NCI-H2196 treated with DMSO at 0.1 percent for 48 hours (cell line): ENCODE measurements around the gene PPP2R5C.

Source experiments
- DNase-seq: peaks from one replicate; lab custom pipeline; 2025; ENCODE audit not compliant: unreplicated experiment; lab: John Stamatoyannopoulos, UW

PPP2R5C gene

GRCh38 chr14:101859958-101860357, 98.4 kb downstream of the PPP2R5C start:
- DNase-seq = no peak

- no peak for DNase-seq
Observed at GRCh38 chr14:101861464-101861863, 100.0 kb downstream of the PPP2R5C start.

- DNase-seq = no peak
Observed at GRCh38 chr14:101862177-101862576, 100.7 kb downstream of the PPP2R5C start.

- no peak for DNase-seq
Observed at GRCh38 chr14:101862711-101863110, 101.2 kb downstream of the PPP2R5C start.

GRCh38 chr14:101865288-101865687, 103.8 kb downstream of the PPP2R5C start:
- DNase-seq = no peak

- DNase-seq = no peak
Observed at GRCh38 chr14:101867854-101868253, 106.3 kb downstream of the PPP2R5C start.

- DNase-seq = no peak
Observed at GRCh38 chr14:101869217-101869616, 107.7 kb downstream of the PPP2R5C start.

- no peak for DNase-seq
Observed at GRCh38 chr14:101870273-101870939, 108.9 kb downstream of the PPP2R5C start.

GRCh38 chr14:101872346-101872745, 110.8 kb downstream of the PPP2R5C start:
- DNase-seq = no peak

- no peak for DNase-seq
Observed at GRCh38 chr14:101873076-101873825, 111.7 kb downstream of the PPP2R5C start.

- DNase-seq = no peak
Observed at GRCh38 chr14:101873991-101874390, 112.5 kb downstream of the PPP2R5C start.

GRCh38 chr14:101875041-101875726, 113.7 kb downstream of the PPP2R5C start:
- no peak for DNase-seq

- no peak for DNase-seq
Observed at GRCh38 chr14:101875727-101876554, 114.4 kb downstream of the PPP2R5C start.

- no peak for DNase-seq
Observed at GRCh38 chr14:101876555-101876938, 115.0 kb downstream of the PPP2R5C start.

- DNase-seq = no peak
Observed at GRCh38 chr14:101877766-101878165, 116.3 kb downstream of the PPP2R5C start.

- DNase-seq = no peak
Observed at GRCh38 chr14:101878211-101878821, 116.8 kb downstream of the PPP2R5C start.

- DNase-seq = no peak
Observed at GRCh38 chr14:101878822-101879528, 117.5 kb downstream of the PPP2R5C start.

GRCh38 chr14:101879529-101880336, 118.2 kb downstream of the PPP2R5C start:
- no peak for DNase-seq

- DNase-seq = no peak
Observed at GRCh38 chr14:101881426-101881825, 119.9 kb downstream of the PPP2R5C start.
